GM20000 (cell line): ENCODE results near the gene PPFIA2.

Experiments
- DNase-seq: peaks from one replicate; pipeline ENCODE4 v3.0.0; 2012; ENCODE audit warnings: low spot score
- CTCF ChIP-seq: IDR thresholded peaks from 2 replicates; pipeline ENCODE4 v1.5.1; 2012; ENCODE audit warnings: mild to moderate bottlenecking, control low read depth; ENCODE audit errors: extremely low read depth, missing control alignments

Gene PPFIA2

GRCh38 chr12:81231574-81232368 is 527.4 kb downstream of the PPFIA2 start:
- no peak for DNase-seq
- no peak for TF ChIP-seq CTCF

GRCh38 chr12:81229759-81230158 is 529.4 kb downstream of the PPFIA2 start:
- TF ChIP-seq CTCF, result no peak

GRCh38 chr12:81224626-81225025 is 534.5 kb downstream of the PPFIA2 start:
- no peak for TF ChIP-seq CTCF
- no peak for DNase-seq

More at GRCh38 chr12:81229759-81230158, 529.4 kb downstream of the PPFIA2 start:
- DNase-seq, result no peak

GRCh38 chr12:81222846-81223592 is 536.1 kb downstream of the PPFIA2 start:
- DNase-seq, result no peak
- TF ChIP-seq CTCF, result no peak

GRCh38 chr12:81221681-81222080 is 537.5 kb downstream of the PPFIA2 start:
- no peak for TF ChIP-seq CTCF
- no peak for DNase-seq

- no peak for DNase-seq
- no peak for TF ChIP-seq CTCF
These were observed 542.4 kb downstream of the PPFIA2 start for GRCh38 chr12:81216739-81217138.

GRCh38 chr12:81212996-81213696 is 546.0 kb downstream of the PPFIA2 start:
- TF ChIP-seq CTCF, result no peak
- DNase-seq, result no peak
